HepG2 (cell line): Measurements from ENCODE around the gene FAM13B.
"Not testable (repeated sequence)": the region's sequence is repeated elsewhere in the genome, so short reads cannot be mapped to it uniquely, and the experiment has no call there.

Experiments used
- ATF2 ChIP-seq: sonication (generic); formaldehyde crosslinking; IDR thresholded peaks from 2 replicates; pipeline ENCODE4 v1.4.0; 2020; ENCODE audit warnings: missing genetic modification reagents
- FOXA1 ChIP-seq, 2 experiments: fragments of 450-650 bp in 1 of 2; sonication (generic) in 1 of 2; formaldehyde crosslinking in 1 of 2; IDR thresholded peaks; 2 replicates each; pipeline versions ENCODE4 v1.4.0 to v1.6.1; 2016 to 2020; ENCODE audit warnings: missing genetic modification reagents in 1 of 2
- HBP1 ChIP-seq: IDR thresholded peaks from 2 replicates; pipeline ENCODE4 v1.6.1; 2016; ENCODE audit warnings: low read depth, control low read depth
- POLR2A ChIP-seq, 2 experiments: IDR thresholded peaks; 2 replicates each; pipeline ENCODE4 v1.6.1; 2011; ENCODE audit warnings: low read depth in 2 of 2, low read length in 2 of 2, mild to moderate bottlenecking in 1 of 2, moderate library complexity in 1 of 2; ENCODE audit not compliant: insufficient read depth in 1 of 2
- RAD21 ChIP-seq: fragments of 450-650 bp; formaldehyde crosslinking; IDR thresholded peaks from 2 replicates; pipeline ENCODE4 v1.5.0; 2020; ENCODE audit warnings: mild to moderate bottlenecking
- TCF7 ChIP-seq: sonication (generic); IDR thresholded peaks from 2 replicates; pipeline ENCODE4 v1.6.1; 2016; ENCODE audit warnings: antibody characterized with exemption, low read depth
- ZBTB33 ChIP-seq: sonication (generic); formaldehyde crosslinking; IDR thresholded peaks from 2 replicates; pipeline ENCODE4 v1.4.0; 2020; ENCODE audit warnings: missing genetic modification reagents
- ZNF263 ChIP-seq: sonication (generic); formaldehyde crosslinking; IDR thresholded peaks from 2 replicates; pipeline ENCODE4 v1.4.0; 2020; ENCODE audit warnings: missing genetic modification reagents
- ZNF275 ChIP-seq: sonication (generic); formaldehyde crosslinking; IDR thresholded peaks from 2 replicates; pipeline ENCODE4 v1.8.0; 2022; ENCODE audit warnings: missing genetic modification reagents, mild to moderate bottlenecking, inconsistent platforms, borderline replicate concordance

- TF ChIP-seq ZNF263; RAD21 (CRISPR knock-in tag); FOXA1 (IDR thresholded peaks at IDR 0.05); FOXA1 (CRISPR knock-in tag; IDR thresholded peaks at IDR 0.05); ZBTB33 (CRISPR knock-in tag); HBP1; POLR2A (IDR thresholded peaks at IDR 0.05; ENCODE audit: insufficient read depth in 1 of 2, low read depth in 2 of 2, low read length in 2 of 2); ZNF275 (CRISPR knock-in tag); ATF2; TCF7: not testable (repeated sequence)
These were observed 88.6 kb downstream of the FAM13B start for GRCh38 chr5:137944280-137944679.
